Measurements from ENCODE around the gene PLCD1.
"Not testable (repeated sequence)": the region's sequence is repeated elsewhere in the genome, so short reads cannot be mapped to it uniquely, and the experiment has no call there.

The PLCD1 gene

GRCh38 chr3:37997791-37998370 is 31.6 kb downstream of the PLCD1 start:
- DNase-seq, result no peak

DNA sequence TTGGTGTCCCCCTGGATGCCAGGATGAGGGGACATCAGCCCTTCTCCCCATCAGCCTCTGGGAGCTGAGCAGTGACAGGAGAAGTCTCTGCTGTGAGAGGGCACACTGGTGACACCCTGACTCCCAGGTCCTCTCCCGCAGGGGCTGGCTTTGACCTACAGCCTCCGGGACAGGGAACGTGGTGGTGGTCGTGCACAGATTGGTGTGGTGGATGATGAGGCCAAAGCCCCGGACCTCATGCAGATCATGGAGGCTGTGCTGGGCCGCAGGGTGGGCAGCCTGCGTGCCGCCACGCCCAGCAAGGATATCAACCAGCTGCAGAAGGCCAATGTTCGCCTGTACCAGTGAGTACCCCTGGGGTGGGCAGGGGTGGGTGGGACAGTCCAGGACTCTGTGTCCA is 32.1 kb downstream of the PLCD1 start:
- DNase-seq, result no peak

DNA sequence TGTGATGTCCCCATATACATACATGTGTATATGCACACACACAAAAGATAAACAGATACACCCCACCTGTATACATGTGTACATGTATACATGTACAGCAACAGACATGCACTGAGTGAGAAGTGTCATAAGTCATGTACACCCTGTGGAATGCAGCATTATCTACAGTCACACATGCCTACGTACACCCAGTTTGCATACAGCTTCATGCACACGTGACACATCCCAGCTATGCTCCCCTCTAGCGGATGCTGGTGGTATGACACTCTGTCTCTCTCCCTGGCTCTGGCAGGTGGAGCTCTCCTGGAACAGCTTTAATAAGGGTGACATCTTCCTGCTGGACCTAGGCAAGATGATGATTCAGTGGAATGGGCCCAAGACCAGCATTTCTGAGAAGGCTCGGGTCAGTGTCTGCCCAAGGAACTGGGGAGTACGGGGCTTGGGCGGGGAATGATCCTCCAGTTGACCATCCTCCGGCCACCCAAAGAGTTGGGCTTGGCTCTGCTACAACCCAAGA is 32.6 kb downstream of the PLCD1 start:
- peak; percentile 71 for DNase-seq

DNA sequence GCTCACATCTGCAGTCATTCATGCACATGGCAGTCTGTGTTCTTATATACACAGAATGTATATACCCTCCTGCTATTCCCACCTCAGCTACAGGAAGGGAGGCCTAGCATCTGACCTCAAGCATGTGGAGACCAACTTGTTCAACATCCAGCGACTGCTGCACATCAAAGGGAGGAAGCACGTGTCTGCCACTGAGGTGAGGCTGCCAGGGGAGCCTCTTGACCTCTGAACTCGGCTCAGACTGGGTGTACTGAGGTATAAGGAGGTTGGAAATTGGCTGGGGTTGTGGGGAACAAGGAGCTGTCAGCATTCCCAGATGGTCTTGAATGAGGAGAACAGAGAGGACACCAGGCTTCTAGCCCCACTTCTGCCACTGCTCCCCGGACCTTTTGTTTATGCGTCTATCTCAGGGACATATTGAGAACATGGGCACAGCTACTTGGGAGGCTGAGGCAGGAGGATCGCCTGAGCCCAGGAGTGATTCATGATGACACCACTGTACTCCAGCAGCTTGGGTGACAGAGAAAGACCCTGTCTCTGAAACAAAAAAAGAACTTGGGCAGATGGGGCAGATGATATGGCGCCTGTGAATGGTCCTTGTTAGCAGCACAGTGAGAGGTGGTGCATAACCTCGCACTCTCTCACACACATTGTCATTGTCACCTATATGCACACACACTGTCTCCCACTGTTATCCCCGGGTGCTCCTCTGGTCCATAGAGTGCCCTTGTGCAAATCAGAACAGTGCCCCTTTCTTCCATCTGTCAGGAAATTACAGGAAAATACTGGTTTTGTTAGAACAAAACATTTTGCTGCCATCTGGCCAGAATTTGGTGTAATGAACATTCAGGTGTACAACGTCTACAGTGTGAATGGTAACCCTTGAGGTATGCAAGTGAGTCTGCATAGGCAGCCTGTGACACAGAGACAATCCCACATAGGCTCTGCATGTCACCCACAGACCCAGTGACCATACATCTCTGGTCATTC is 33.5 kb downstream of the PLCD1 start:
- DNase-seq, result no peak

- DNase-seq, result no peak
Observed at GRCh38 chr3:37994639-37994972, 34.8 kb downstream of the PLCD1 start.

DNA sequence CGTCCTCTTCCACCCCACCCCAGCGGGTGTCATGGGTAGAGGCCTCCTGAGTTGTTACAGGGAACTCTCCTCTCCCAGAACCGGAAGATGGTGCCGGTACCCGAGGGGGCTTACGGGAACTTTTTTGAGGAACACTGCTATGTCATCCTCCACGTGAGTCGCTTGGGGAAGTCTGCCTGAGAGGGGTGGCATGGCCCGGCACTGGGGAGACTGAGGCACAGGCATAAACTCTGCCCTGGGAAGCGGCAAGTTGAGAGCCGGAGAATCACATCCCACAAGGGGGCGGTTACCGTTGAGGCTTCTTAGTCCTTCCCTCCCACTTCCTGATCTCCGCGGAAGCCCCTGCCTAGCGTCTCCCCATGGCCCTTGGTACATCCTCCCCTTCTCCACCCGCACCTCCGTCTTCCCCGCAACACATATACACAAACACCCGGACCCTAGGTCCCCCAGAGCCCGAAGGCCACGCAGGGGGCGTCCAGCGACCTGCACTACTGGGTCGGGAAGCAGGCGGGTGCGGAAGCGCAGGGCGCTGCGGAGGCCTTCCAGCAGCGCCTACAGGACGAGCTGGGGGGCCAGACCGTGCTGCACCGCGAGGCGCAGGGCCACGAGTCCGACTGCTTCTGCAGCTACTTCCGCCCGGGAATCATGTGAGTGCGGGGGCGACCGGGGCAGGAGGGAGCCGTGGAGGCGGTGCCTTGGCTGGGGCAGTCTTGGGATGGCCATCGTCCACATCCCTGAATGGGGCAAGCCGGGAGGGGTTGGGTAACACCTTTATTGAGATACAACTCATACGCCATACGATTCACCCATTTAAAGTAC is 35.4 kb downstream of the PLCD1 start:
- DNase-seq, result peak; percentile 35

DNA sequence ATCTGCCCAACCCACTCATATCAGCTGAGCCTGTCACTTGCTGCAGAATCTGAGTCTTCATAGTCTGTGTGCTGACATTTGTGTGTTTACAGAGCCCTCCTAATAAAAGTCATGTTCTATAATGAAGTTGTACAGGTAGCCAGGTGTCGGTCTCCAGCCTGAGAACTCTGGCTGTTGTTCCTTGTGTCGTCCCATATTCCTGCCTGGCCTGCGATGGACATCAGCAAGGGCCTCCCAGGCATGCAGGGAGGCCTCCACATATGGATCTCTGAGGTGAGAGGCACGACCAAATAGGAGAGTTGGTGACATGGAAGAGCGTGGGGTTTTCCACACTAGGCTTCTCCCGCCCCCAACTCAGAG is 36.0 kb downstream of the PLCD1 start:
- no peak for DNase-seq

DNA sequence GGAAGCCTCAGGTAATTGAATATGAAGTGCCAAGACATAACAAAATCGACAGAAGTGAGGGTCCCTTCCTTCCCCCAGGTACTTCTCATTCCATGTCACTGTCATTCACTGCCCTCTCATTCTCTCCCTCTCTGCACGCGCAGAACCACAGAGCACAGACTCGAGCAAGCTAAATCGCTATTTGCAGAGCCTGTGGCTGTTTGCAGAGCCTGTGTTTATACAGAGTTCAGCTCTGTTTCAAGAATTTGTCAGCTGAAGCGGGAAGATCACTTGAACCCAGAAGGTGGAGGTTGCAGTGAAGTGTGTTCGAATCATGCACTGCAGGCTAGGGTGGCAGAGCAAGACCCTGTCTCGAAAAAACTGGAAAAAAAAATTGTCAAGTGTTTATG is 36.4 kb downstream of the PLCD1 start:
- DNase-seq, result no peak

DNA sequence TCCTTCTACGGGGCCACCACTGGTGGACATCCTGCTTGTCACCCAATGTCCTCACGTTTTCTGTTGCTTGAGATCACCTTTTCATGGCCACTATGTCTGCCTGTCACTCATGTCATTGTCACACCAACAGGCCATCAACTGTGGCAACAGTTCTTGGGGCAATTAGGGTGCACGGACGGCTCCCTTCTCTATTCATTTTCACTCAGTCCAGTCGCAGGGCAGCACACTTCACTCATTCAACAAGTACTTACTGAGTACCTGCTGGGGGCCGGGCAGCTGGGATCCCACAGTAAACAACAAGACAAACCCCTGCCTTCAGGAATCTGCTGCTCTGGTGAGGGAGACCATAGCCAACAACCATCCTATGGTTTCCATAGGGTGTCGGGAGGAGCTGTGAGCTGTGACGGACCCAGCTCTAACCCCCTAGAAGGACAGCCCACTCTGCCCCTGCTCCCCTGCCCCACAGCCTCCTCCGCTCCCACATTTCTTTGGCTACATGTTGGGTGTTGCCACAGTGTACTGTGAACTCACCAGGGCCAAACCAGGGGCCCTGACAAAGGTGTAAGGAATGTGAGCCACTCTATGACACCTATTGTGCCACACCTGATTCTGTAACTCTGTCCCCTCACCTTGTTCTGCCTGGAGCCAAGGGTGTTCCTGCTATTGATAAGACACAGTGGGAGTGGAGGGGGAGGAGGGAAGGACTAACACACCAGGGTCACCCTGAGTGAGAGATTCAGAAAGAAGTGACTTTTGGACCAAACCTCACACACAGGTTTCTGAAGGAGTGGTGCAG is 37.0 kb downstream of the PLCD1 start:
- DNase-seq, result no peak

DNA sequence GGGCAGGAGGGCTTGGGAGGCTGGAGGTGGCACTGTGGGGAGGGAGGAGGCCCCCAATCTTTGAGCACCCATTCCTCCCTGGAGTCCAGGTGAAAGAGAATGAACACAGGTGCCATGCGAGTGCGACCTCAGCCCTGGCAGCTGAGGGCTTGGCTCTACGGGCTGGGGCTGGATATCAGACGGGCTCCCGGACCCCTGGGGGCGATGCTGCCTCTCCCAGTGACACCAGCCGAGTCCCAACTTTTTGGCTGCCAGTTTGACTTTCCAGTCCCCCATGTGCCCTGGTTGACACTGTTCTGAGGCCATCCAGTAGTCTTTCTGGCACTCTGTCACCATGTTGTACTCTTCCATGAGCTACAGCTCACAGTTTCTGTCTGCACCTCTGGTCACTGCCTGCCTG is 37.6 kb downstream of the PLCD1 start:
- no peak for DNase-seq

- DNase-seq, result no peak
Observed at GRCh38 chr3:37991109-37991508, 38.3 kb downstream of the PLCD1 start.

DNA sequence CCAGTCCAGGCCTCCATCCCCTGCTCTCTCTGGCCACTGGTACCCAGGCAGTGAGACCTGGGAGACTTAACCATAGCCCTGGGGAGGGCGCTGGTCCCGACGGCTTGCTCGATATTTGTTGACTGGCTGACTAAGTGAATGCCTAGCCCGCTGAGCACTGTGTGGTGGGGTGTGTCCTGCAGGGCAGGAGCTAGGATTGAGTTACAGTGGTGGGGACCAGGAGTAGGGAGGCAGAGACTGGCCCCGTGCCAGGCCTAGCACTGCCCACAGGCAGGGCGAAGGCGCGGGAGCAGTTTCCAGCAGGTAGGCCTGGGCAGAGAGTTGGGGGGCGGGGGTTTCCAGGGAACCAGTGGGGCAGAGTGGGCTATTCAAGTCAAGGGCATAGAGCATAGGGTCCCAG is 38.9 kb downstream of the PLCD1 start, which contains the start of gene VILL:
Gene VILL (plus strand): TSS at position 260 of the 400 bp plus-strand sequence. CDS start 2,887 bp downstream, outside the sequence.
- DNase-seq, result no peak

DNA sequence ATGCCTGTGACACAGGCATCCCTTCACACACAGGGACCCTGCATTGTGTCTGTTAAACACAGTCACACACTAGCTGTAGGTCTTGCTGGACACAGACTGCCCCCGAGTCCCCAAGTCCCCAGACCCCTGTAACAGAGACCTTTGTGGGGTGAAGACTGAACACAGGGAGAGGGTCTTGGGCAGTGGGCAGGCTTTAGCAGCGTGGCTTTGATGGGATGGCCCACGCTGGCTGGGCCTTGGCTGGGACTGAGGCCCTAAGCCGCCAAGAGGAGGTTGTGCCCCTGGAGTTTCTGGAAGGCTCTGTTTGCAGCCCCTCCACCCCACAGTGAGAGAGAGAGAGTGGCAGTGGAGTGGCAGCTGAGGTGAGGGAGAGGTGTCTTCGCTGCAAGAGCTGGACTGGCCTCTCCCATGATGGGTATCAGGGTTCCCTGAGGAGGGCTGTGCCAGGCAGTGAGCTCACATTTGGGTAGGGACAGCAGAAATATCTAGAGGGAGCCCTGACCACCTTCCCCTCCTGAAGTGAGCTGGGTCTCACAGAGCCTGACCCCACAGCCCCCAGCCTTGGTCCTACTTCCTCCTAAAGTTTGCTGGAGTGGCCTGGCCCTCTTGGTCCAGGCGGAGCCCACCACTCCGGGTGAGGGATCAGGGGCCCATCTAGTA is 39.5 kb downstream of the PLCD1 start:
- no peak for DNase-seq

- no peak for DNase-seq
Observed at GRCh38 chr3:37988931-37989525, 40.4 kb downstream of the PLCD1 start.

DNA sequence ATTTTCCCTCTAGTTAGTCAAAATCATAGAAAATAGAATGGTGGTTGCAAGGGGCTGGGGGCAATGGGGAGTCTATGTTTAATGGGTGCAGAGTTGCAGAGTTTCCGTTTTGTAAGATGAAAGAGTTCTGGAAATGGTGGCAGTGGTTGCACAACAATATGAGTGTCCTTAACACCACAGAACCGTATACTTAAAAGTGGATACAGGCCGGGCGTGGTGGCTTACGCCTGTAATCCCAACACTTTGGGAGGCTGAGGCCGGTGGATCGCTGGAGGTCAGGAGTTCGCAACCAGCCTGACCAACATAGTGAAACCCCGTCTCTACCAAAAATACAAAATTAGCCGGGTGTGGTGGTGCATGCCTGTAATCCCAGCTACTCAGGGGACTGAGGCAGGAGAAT is 41.1 kb downstream of the PLCD1 start:
- DNase-seq, result not testable (repeated sequence)

GRCh38 chr3:37987751-37988179 is 41.7 kb downstream of the PLCD1 start:
- DNase-seq, result no peak

DNA sequence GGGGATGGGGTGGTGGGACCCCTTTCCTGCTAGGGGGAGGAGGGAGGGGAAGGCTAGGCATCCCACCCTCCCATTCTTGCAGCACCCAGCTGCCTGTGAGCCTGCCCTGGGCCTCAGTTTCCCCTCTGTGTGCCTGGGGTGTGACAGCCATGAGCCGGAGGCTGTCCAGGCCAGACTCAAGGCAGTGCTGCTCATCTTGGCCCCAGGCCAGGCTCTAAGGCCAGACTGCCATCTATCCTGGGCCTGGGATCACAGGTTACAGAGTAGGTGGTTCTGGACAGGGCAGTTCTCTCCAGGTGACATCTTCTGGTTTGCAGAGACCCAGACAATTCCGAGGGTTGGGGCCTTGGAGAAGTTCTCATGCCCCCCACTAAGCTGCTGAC is 42.1 kb downstream of the PLCD1 start:
- no peak for DNase-seq

DNA sequence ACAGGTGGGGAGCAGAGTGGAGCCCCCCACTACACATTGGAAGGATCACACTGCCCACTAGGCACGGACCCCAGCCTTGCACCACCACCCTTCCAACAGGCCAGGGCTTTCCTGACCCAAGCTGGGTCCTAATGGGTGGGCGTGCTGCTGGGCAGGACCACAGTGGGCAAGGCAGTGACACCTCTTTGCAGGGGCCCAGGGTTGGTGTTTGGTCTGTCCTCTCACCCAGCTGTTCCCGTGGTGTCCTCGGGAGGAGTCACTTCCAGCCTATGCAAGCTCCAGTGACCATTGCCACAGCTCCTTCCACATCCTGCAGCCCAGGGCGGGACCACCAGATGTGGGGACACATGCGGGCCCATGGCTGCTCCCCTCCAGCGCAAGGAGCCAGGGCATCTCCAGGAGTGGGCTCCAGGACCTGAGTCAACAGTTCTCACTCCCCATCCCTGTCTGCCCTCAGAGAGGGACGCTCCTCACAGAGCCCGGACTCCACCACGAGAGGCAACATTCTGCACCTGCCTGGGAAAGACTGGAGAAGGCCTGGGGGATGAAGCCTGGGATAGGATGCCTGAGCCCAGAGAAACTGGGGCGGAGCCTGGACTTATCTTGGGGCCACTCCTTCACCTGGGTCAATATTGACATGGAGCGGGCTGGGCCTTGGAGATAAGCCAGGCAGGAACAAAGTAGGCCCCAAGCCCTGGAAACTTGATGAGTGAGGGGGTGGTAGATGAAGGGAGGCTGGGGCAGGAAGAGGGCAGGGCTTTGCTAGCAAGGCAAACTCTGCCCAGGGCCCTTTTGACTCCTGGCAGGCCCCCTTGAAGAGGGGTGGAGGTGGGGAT is 42.7 kb downstream of the PLCD1 start:
- no peak for DNase-seq

DNA sequence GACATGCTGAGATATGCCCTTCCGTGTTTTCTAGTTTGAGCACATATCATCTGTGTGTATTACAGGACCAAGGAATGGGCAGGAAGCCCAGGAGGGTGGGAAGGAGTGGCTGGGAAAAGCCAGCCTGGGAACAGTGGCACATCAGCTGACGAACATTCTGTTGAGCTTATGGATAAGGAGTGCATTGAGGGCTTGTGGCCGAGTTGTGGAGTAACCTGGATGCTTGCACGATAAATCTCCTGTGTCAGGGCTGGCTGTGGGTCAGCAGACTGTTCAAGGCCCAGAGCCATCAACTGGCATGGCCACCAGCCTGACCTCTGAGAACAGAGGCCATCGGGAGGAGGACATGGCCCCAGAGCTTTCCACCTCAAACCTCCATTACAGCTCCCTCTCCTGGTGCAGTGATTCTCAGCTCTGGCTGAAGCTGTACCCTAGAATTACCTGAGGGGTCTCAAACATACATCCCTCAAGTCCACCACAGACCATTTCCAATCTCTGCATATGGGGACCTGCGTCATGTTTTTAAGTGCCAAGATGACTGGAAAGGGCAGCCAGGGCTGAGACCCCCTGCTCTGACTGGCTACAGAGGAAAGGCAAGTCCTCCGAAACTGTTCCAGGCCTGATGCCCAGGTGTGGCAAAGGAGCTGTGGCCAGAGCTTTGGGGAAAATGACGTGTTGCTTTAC is 43.7 kb downstream of the PLCD1 start:
- no peak for DNase-seq

- no peak for DNase-seq
Observed at GRCh38 chr3:37984596-37984995, 44.8 kb downstream of the PLCD1 start.

All from NCI-H226 (cell line).